Stimulated activated naive CD8-positive, alpha-beta T cell treated with anti-CD3 and anti-CD28 coated beads, Interleukin-15, amount 100 ng/mL, for 72 hours (primary cell): ENCODE data around the gene FGF5.
"Not testable (repeated sequence)": the region's sequence is repeated elsewhere in the genome, so short reads cannot be mapped to it uniquely, and the experiment has no call there.

Source experiments
- ATAC-seq: fragments of 150-1000 bp; cut with Tn5 transposase; 2 replicates; pipeline ENCODE4 v1.10.0; 2021; ENCODE audit warnings: mild to moderate bottlenecking, moderate library complexity
- DNase-seq, 2 donors: peaks; one replicate each; pipeline ENCODE4 v3.0.0; 2021 to 2022
- H3K27ac Mint-ChIP-seq, 2 donors: one replicate each; pipeline ENCODE4 v1.8.0; 2022; ENCODE audit warnings: mild to moderate bottlenecking in 2 of 2, mixed read lengths in 2 of 2, moderate library complexity in 2 of 2
- H3K27me3 Mint-ChIP-seq: one replicate; pipeline ENCODE4 v1.8.0; 2022; ENCODE audit warnings: mixed read lengths
- H3K4me1 Mint-ChIP-seq: one replicate; pipeline ENCODE4 v1.8.0; 2022; ENCODE audit warnings: mild to moderate bottlenecking, mixed read lengths
- H3K4me3 Mint-ChIP-seq, 2 donors: one replicate each; pipeline ENCODE4 v1.8.0; 2022; ENCODE audit warnings: mild to moderate bottlenecking in 2 of 2, mixed read lengths in 2 of 2, moderate library complexity in 1 of 2
- H3K9me3 Mint-ChIP-seq, 2 donors: one replicate each; pipeline ENCODE4 v1.8.0; 2022; ENCODE audit warnings: mixed read lengths in 2 of 2

The FGF5 gene

GRCh38 chr4:80265571-80266252 is 752 bp upstream of the FGF5 start:
- H3K27me3 Mint-ChIP-seq = peaks cover 93% of the 10 kb centered on the region

DNA sequence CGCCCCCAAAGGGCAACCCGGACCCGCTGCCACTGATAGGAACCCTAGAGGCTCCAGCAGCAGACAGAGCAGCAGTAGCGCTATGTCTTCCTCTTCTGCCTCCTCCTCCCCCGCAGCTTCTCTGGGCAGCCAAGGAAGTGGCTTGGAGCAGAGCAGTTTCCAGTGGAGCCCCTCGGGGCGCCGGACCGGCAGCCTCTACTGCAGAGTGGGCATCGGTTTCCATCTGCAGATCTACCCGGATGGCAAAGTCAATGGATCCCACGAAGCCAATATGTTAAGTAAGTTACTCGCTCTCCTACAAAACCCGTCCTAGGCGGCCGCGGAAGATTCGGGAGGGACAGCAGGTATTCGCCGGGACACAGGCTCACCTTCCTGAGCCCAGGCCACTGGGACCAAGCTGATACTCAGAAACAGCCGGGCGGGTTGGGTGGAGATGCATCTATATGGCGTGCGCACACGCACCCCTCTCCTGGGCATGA is 477 bp downstream of the FGF5 start:
- Mint-ChIP-seq H3K27me3 (peaks cover 83% of the 10 kb centered on the region), H3K27ac (no peak overlapping the region), H3K4me1 (peaks cover 36% of the 10 kb centered on the region), H3K4me3 (peak overlapping the region; percentile 77 to 90), H3K9me3 (no peaks in the 10 kb centered on the region)
- peak; percentile 46 for ATAC-seq
- peak in 1 of 2 donors; percentile 15 for DNase-seq

More at GRCh38 chr4:80265571-80266252, 752 bp upstream of the FGF5 start:
- no peak overlapping the region for H3K27ac Mint-ChIP-seq
- no peak for ATAC-seq
- no peak for DNase-seq
- H3K9me3 Mint-ChIP-seq = no peaks in the 10 kb centered on the region
- H3K4me3 Mint-ChIP-seq = peak overlapping the region; percentile 77 to 90
- peaks cover 36% of the 10 kb centered on the region for H3K4me1 Mint-ChIP-seq

- Mint-ChIP-seq H3K4me3 (peak overlapping the region; percentile 63 to 74), H3K27me3 (peaks cover 70% of the 10 kb centered on the region), H3K9me3 (no peaks in the 10 kb centered on the region), H3K4me1 (peaks cover 36% of the 10 kb centered on the region), H3K27ac (no peak overlapping the region)
- DNase-seq = no peak
- peak; percentile 35 for ATAC-seq
Observed at GRCh38 chr4:80268081-80268823, 1.8 kb downstream of the FGF5 start.

DNA sequence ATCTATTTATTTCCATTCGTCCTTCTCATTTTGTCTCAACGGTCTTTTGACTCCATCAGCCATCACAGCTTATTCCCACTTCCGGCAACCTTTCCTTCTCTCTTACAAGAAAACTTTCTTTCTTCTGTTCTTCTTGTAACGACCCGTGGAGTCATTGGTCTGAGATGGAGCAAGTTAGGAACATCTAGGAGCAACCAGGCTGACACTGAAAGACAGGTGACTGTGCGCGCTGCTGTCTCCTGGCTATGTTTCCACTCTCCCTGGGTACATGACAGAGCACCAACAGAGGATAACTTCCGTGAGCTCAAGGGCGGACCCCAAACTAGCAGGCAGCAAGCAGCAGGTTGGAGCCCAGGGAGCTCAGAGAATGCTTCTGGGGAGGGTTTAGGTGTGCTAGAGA is 2.5 kb downstream of the FGF5 start:
- Mint-ChIP-seq H3K4me3 (no peak overlapping the region), H3K27ac (no peak overlapping the region), H3K9me3 (no peaks in the 10 kb centered on the region), H3K27me3 (peaks cover 63% of the 10 kb centered on the region), H3K4me1 (peaks cover 36% of the 10 kb centered on the region)
- DNase-seq (no peak), ATAC-seq (no peak)

- peaks cover 49% of the 10 kb centered on the region for H3K27me3 Mint-ChIP-seq
- H3K4me3 Mint-ChIP-seq = no peak overlapping the region
- no peaks in the 10 kb centered on the region for H3K9me3 Mint-ChIP-seq
- H3K27ac Mint-ChIP-seq = no peak overlapping the region
- ATAC-seq (no peak), DNase-seq (no peak)
- peaks cover 30% of the 10 kb centered on the region for H3K4me1 Mint-ChIP-seq
Observed at GRCh38 chr4:80270321-80270720, 3.9 kb downstream of the FGF5 start.

DNA sequence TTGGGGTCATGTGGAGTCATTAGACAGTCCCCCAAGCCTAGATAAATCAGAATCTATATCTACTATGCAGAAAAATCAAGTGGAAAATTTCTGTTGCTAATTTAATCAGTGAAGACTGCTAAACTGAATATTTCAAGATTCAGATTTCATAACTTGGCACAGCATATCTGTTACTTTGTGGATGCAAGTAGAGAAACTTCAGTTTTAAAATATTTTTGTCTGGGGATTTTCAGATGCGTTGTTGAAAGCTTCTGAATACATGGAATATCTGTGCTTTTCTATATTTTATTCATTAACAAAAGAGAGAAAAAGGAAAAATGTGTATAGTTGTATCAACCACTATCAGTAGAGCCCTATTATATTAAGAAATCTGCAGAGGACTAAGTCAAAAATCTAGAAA is 4.4 kb downstream of the FGF5 start:
- Mint-ChIP-seq H3K9me3 (no peaks in the 10 kb centered on the region), H3K4me1 (peaks cover 25% of the 10 kb centered on the region), H3K27ac (no peak overlapping the region), H3K4me3 (no peak overlapping the region), H3K27me3 (peaks cover 43% of the 10 kb centered on the region)
- ATAC-seq (no peak), DNase-seq (no peak)

GRCh38 chr4:80271801-80272200 is 5.3 kb downstream of the FGF5 start:
- DNase-seq = no peak
- H3K9me3 Mint-ChIP-seq = no peaks in the 10 kb centered on the region
- peaks cover 34% of the 10 kb centered on the region for H3K27me3 Mint-ChIP-seq
- no peak overlapping the region for H3K4me3 Mint-ChIP-seq
- no peak overlapping the region for H3K27ac Mint-ChIP-seq
- peaks cover 15% of the 10 kb centered on the region for H3K4me1 Mint-ChIP-seq
- no peak for ATAC-seq

DNA sequence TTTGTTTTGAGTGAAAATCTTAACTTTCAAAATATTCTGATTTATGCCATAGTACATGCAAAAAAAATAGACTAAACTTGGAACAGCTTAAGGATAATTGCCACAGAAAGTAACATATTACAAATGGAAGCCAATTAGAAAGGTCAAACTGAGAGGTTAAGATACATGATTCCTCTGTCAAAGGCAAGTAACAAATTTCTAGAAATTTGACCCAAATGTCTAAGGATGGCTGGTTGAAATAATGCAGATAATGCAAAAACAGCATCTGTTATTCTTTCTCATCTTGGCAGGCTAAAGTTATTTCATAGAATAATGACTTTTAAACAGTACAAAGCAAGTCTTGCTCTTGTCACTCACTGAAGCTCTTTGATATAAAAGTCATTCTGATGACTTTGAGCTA is 10.5 kb downstream of the FGF5 start:
- no peak for ATAC-seq
- Mint-ChIP-seq H3K27me3 (peaks cover 17% of the 10 kb centered on the region), H3K9me3 (no peaks in the 10 kb centered on the region), H3K27ac (no peak overlapping the region), H3K4me1 (no peaks in the 10 kb centered on the region), H3K4me3 (no peak overlapping the region)
- no peak for DNase-seq

DNA sequence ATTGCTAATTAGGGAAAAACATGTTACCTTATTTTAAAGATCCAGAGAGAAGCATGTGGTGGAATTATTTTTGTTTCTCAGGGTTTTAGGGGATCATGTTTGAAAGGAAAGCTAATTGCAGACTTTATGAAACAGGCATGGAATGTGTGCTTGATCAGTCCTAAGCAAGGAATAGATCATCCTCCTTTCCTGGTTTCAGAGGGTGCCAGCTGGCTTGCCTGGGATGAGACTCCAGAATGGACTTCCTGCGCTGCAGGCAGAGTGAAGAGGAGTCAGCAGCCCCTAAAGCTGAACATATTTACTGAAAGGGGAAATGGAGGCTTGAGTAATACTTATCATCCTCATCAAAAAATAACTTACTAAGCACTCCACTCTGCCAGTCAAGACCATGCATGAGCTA is 13.3 kb downstream of the FGF5 start:
- Mint-ChIP-seq H3K4me1 (no peaks in the 10 kb centered on the region), H3K4me3 (no peak overlapping the region), H3K9me3 (no peaks in the 10 kb centered on the region), H3K27me3 (peaks cover 17% of the 10 kb centered on the region), H3K27ac (no peak overlapping the region)
- DNase-seq = no peak
- no peak for ATAC-seq

- no peaks in the 10 kb centered on the region for H3K9me3 Mint-ChIP-seq
- H3K4me3 Mint-ChIP-seq = no peak overlapping the region
- no peak overlapping the region for H3K27ac Mint-ChIP-seq
- no peak for DNase-seq
- no peaks in the 10 kb centered on the region for H3K27me3 Mint-ChIP-seq
- ATAC-seq = no peak
- H3K4me1 Mint-ChIP-seq = no peaks in the 10 kb centered on the region
Observed at GRCh38 chr4:80286451-80286850, 20.0 kb downstream of the FGF5 start.

DNA sequence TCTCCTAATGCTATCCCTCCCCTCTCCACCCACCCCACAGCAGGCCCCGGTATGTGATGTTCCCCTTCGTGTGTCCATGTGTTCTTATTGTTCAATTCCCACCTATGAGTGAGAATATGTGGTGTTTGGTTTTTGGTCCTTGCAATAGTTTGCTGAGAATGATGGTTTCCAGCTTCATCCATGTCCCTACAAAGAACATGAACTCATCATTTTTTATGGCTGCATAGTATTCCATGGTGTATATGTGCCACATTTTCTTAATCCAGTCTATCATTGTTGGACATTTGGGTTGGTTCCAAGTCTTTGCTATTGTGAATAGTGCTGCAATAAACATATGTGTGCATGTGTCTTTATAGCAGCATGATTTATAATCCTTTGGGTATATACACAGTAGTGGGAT is 24.2 kb downstream of the FGF5 start:
- H3K4me3 Mint-ChIP-seq, H3K27ac Mint-ChIP-seq, DNase-seq, ATAC-seq, H3K27me3 Mint-ChIP-seq, H3K4me1 Mint-ChIP-seq, H3K9me3 Mint-ChIP-seq: not testable (repeated sequence)

DNA sequence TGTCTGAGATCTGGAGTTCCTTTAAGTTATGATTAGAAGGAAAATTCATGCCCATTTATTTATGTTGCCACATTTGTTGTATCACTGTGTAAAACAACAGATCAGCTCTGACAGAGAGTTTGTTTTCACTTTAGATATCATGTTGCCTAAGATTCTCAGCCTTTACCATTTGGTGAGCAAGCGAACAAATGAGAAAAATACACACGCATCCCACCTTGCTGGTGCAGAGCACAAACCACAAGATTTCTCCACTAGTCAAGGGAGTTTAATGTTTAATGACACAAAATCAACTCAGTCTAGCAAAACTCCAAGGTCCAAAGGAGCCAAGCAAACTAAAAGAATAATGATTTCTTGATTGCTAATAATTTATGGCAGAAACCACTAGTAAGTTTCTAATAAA is 27.7 kb downstream of the FGF5 start:
- Mint-ChIP-seq H3K27me3 (no peaks in the 10 kb centered on the region), H3K4me1 (no peaks in the 10 kb centered on the region), H3K27ac (no peak overlapping the region), H3K9me3 (no peaks in the 10 kb centered on the region), H3K4me3 (no peak overlapping the region)
- ATAC-seq (no peak), DNase-seq (no peak)

DNA sequence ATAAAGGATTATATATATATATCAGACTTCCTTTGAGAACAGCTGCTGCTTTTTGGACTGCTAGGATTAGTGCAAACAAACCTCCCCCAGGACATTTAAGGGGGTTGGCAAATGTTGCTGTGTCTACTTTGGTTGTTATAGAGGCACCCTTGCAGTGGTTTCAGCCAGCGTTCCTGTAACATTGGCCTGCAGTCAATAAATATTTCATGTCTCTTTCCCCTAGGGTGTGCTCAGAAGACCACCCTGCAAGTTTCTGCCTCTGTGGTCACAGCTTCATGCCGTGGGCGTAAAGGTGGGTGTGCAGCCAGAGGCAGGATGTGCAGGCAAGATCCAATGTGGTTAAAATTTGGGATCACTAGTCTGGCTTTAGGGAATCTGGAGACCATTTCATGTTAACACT is 28.9 kb downstream of the FGF5 start:
- no peaks in the 10 kb centered on the region for H3K9me3 Mint-ChIP-seq
- no peak overlapping the region for H3K27ac Mint-ChIP-seq
- DNase-seq (no peak), ATAC-seq (no peak)
- no peak overlapping the region for H3K4me3 Mint-ChIP-seq
- no peaks in the 10 kb centered on the region for H3K27me3 Mint-ChIP-seq
- H3K4me1 Mint-ChIP-seq = no peaks in the 10 kb centered on the region

DNA sequence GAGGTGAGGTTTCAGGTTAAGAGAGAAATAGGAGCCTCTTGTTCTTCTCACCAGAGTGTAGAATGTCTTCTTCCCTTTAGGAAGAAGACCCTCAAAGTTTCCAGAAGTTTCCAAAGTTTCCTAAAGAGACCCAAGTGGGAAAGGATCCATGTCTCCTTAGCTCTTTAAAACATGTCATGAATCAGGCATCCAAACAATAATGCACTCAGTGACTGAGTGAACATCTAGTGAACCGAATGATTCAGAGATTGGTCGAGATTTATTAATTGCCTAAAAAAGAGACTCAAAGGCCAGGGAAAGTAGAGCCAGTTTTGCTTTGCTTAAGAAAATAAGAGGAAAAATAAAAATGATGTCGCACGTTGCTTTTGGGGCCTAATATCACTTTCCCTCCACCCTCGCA is 29.4 kb downstream of the FGF5 start:
- no peak overlapping the region for H3K27ac Mint-ChIP-seq
- H3K27me3 Mint-ChIP-seq = no peaks in the 10 kb centered on the region
- H3K4me3 Mint-ChIP-seq = no peak overlapping the region
- H3K4me1 Mint-ChIP-seq = no peaks in the 10 kb centered on the region
- DNase-seq (no peak), ATAC-seq (no peak)
- H3K9me3 Mint-ChIP-seq = no peaks in the 10 kb centered on the region

DNA sequence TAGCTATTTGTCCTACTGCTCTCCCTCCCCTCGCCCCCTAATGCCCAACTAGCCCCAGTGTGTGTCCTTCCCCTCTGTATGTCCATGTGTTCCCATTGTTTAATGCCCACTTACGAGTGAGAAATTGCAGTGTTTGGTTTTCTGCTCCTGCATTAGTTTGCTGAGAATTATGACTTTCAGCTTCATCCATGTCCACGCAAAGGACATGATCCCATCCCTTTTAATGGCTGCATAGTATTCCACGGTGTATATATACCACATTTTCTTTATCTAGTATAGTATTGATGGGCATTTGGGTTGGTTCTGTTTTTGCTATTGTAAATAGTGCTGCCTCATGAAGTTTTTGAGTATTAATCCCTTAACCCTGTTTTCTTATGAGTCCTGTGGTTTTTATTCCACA is 35.4 kb downstream of the FGF5 start:
- ATAC-seq (no peak), DNase-seq (no peak)
- H3K27ac Mint-ChIP-seq = no peak overlapping the region
- no peak overlapping the region for H3K4me3 Mint-ChIP-seq
- no peaks in the 10 kb centered on the region for H3K4me1 Mint-ChIP-seq
- peaks cover 6% of the 10 kb centered on the region for H3K27me3 Mint-ChIP-seq
- no peaks in the 10 kb centered on the region for H3K9me3 Mint-ChIP-seq

DNA sequence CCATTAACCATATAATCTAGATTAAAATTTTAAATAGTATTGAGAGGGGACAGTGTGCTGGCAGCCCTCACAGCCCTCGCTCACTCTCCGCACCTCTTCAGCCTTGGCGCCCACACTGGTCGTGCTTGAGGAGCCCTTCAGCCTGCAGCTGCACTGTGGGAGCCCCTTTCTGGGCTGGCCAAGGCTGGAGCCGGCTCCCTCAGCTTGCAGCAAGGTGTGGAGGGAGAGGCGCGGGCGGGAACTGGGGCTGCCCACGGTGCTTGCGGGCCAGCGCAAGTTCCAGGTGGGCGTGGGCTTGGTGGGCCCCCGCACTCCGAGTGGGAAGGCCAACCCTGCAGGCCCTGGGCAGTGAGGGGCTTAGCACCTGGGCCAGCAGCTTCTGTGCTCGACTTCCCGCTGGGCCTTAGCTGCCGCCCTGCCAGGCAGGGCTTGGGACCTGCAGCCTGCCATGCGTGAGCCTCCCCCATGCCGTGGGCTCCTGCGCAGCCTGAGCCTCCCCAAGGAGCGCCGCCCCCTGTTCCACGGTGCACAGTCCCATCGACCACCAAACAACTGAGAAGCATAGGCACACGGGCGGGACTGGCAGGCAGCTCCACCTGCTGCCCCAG is 36.3 kb downstream of the FGF5 start:
- ATAC-seq (no peak), DNase-seq (no peak)
- Mint-ChIP-seq H3K4me1 (no peaks in the 10 kb centered on the region), H3K4me3 (no peak overlapping the region), H3K27me3 (peaks cover 9% of the 10 kb centered on the region), H3K9me3 (no peaks in the 10 kb centered on the region), H3K27ac (no peak overlapping the region)
